ENCODE measurements around the gene MAPKAP1.

The MAPKAP1 gene

DNA sequence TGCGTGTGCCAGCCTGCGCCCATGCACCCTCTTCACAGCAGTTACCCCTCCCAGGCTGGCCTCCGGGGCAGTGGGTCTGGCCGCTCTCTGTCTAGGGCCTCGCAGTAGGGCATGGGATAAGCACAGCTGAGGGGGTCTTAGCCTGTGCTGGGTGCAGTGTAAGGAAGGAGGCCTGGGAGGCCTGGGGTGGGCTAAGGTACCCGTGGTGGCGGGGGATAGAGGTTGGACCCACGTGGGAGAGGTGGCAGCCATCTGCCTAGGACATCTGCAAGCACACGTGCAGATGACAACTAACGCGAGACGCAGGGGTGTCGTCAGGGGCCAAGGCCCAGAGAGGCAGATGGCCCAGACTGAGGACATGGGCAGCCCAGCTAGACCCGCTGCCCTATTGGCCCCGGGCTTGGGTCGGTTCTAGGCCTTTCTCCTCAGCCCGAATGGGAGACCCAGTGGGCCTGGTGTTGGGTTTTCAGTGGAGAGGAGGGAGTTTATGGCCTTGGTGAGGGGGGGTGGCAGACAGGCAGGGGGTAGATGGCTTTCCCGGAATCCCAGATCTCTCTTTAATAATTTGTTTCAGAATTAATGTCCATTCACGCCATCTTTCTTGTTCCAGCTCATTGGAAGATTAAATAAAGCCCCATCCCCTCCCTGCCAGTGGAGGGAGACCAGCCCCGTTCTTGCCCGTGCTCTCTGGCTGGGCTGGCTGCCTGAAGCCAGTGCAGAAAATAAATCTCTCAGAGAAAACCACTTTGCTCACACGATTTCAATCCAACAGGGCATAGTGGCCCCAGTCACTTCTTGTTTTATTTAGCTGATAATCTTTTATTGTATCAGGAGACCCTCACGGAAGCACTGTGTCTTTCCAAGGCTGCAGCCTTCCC, 291.2 kb downstream of the MAPKAP1 start:
- no peak for ATAC-seq (ENCODE audit: low read depth)
- Histone ChIP-seq H3K4me3 (ENCODE audit: severe bottlenecking) (no peak overlapping the region), H3K27ac (ENCODE audit: poor library complexity, severe bottlenecking) (no peak overlapping the region), H3K9me3 (ENCODE audit: severe bottlenecking) (no peaks in the 10 kb centered on the region), H3K36me3 (ENCODE audit: low read depth) (no peaks in the 10 kb centered on the region), H3K4me1 (ENCODE audit: insufficient read depth, poor library complexity, severe bottlenecking) (no peaks in the 10 kb centered on the region), H3K27me3 (ENCODE audit: insufficient read depth, poor library complexity, severe bottlenecking) (no peaks in the 10 kb centered on the region)
- DNase-seq (ENCODE audit: low spot score): no peak
- TF ChIP-seq, protein P1, sequence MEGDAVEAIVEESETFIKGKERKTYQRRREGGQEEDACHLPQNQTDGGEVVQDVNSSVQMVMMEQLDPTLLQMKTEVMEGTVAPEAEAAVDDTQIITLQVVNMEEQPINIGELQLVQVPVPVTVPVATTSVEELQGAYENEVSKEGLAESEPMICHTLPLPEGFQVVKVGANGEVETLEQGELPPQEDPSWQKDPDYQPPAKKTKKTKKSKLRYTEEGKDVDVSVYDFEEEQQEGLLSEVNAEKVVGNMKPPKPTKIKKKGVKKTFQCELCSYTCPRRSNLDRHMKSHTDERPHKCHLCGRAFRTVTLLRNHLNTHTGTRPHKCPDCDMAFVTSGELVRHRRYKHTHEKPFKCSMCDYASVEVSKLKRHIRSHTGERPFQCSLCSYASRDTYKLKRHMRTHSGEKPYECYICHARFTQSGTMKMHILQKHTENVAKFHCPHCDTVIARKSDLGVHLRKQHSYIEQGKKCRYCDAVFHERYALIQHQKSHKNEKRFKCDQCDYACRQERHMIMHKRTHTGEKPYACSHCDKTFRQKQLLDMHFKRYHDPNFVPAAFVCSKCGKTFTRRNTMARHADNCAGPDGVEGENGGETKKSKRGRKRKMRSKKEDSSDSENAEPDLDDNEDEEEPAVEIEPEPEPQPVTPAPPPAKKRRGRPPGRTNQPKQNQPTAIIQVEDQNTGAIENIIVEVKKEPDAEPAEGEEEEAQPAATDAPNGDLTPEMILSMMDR (IDR thresholded peaks at IDR 0.05; ENCODE audit: poor library complexity, severe bottlenecking): no peak

DNA sequence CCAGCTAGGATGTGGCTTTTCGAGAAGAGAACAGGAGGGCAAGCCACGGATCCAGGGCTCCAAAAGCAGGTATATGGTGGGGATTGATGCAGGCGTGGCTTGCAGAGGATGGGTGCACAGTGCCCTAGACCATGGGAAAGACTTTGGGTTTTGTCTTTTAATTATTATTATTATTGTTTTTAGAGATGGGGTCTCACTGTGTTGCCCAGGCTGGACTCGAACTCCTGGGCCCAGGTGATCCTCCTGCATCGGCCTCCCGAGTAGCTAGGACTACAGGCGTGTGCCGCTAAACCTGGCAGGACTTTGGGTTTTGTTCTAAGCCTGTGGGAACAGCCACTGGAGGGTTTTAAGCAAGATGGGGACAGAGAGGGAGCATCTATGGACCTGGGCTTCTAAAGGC, 293.4 kb downstream of the MAPKAP1 start:
- H3K4me3 ChIP-seq (ENCODE audit: severe bottlenecking): no peak overlapping the region
- TF ChIP-seq, protein P1 (IDR thresholded peaks at IDR 0.05; ENCODE audit: poor library complexity, severe bottlenecking): no peak
- ATAC-seq (ENCODE audit: low read depth): no peak
- H3K27me3 ChIP-seq (ENCODE audit: insufficient read depth, poor library complexity, severe bottlenecking): no peaks in the 10 kb centered on the region
- H3K9me3 ChIP-seq (ENCODE audit: severe bottlenecking): no peaks in the 10 kb centered on the region
- no peak for DNase-seq (ENCODE audit: low spot score)
- H3K27ac ChIP-seq (ENCODE audit: poor library complexity, severe bottlenecking): no peak overlapping the region
- H3K36me3 ChIP-seq (ENCODE audit: low read depth): no peaks in the 10 kb centered on the region
- no peaks in the 10 kb centered on the region for H3K4me1 ChIP-seq (ENCODE audit: insufficient read depth, poor library complexity, severe bottlenecking)

DNA sequence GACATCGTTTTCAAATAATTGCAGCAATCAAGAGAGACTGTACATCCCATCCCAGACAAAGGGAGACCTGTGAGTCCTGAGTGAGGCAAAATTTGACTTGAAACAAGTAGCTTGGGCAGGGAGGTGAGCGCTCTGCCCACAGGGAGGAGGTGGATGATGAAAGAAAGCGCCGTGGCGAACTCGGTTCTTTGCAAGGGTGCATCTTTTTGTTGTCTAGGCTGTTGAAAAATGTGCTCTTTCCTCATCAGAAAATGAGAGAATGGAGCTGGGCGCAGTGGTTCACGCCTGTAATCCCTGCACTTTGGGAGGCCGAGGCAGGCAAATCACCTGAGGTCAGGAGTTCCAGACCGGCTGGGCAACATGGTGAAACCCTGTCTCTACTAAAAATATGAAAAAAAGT, 294.8 kb downstream of the MAPKAP1 start:
- Histone ChIP-seq H3K4me3 (ENCODE audit: severe bottlenecking) (no peak overlapping the region), H3K4me1 (ENCODE audit: insufficient read depth, poor library complexity, severe bottlenecking) (no peaks in the 10 kb centered on the region), H3K9me3 (ENCODE audit: severe bottlenecking) (no peaks in the 10 kb centered on the region), H3K27ac (ENCODE audit: poor library complexity, severe bottlenecking) (no peak overlapping the region), H3K36me3 (ENCODE audit: low read depth) (no peaks in the 10 kb centered on the region), H3K27me3 (ENCODE audit: insufficient read depth, poor library complexity, severe bottlenecking) (no peaks in the 10 kb centered on the region)
- ATAC-seq (ENCODE audit: low read depth): no peak
- DNase-seq (ENCODE audit: low spot score): no peak
- TF ChIP-seq, protein P1 (IDR thresholded peaks at IDR 0.05; ENCODE audit: poor library complexity, severe bottlenecking): no peak

DNA sequence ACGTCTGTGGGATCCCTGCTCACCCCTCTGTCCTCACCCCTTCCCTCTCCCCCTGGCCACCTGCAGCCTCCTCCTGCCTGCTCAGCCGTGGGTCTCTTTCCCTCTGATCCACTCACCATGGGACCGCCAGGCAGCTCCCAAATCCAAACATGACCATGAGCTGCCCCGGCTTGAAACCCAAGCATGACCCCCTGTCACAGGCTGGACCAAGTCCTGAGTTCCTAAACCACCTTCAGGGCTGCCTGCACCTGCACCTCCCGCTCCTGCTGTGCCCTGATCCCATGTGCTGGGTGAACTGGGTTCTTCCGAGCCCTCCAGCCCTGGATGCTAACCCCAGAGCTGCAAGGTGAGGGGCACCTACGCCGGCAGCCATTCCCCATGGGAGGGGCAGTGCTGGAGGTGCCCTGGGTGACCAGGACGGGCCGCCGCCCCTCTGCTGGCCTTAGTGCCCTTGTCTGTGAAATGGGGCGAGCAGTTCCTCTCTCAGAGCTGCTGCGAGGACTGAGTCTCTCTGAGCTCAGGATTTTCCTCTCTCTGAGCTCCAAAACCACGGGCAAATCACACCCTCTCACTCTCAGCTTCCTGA, 295.7 kb downstream of the MAPKAP1 start:
- Histone ChIP-seq H3K4me1 (ENCODE audit: insufficient read depth, poor library complexity, severe bottlenecking) (no peaks in the 10 kb centered on the region), H3K4me3 (ENCODE audit: severe bottlenecking) (no peak overlapping the region), H3K9me3 (ENCODE audit: severe bottlenecking) (no peaks in the 10 kb centered on the region), H3K36me3 (ENCODE audit: low read depth) (no peaks in the 10 kb centered on the region), H3K27me3 (ENCODE audit: insufficient read depth, poor library complexity, severe bottlenecking) (no peaks in the 10 kb centered on the region), H3K27ac (ENCODE audit: poor library complexity, severe bottlenecking) (no peak overlapping the region)
- no peak for DNase-seq (ENCODE audit: low spot score)
- no peak for ATAC-seq (ENCODE audit: low read depth)
- TF ChIP-seq, protein P1 (IDR thresholded peaks at IDR 0.05; ENCODE audit: poor library complexity, severe bottlenecking): no peak

DNA sequence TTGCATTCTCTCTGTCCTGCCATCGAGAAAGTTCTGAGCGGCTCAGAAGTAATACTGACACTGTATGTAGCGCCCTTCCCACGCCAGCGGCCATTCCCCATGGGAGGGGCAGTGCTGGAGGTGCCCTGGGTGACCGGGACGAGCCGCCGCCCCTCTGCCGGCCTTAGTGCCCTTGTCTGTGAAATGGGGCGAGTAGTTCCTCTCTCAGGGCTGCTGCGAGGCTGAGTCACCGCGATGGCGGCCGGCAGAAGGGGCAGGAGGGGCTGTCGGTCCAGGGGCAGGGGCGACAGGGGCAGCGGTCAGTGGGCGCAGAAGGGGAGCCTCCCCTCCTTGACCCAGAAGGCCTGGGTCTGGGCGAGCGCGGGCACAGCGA, 296.5 kb downstream of the MAPKAP1 start:
- TF ChIP-seq, protein P1 (IDR thresholded peaks at IDR 0.05; ENCODE audit: poor library complexity, severe bottlenecking): no peak
- DNase-seq (ENCODE audit: low spot score) (no peak), ATAC-seq (ENCODE audit: low read depth) (no peak)
- Histone ChIP-seq H3K9me3 (ENCODE audit: severe bottlenecking) (no peaks in the 10 kb centered on the region), H3K36me3 (ENCODE audit: low read depth) (no peaks in the 10 kb centered on the region), H3K27ac (ENCODE audit: poor library complexity, severe bottlenecking) (no peak overlapping the region), H3K4me3 (ENCODE audit: severe bottlenecking) (no peak overlapping the region), H3K4me1 (ENCODE audit: insufficient read depth, poor library complexity, severe bottlenecking) (no peaks in the 10 kb centered on the region), H3K27me3 (ENCODE audit: insufficient read depth, poor library complexity, severe bottlenecking) (no peaks in the 10 kb centered on the region)
